Colonic mucosa (tissue), 4 donors: ENCODE results near the gene KLF11. TPM values are rescaled to one million over a fixed set of nuclear protein-coding genes. Genes with fewer than 3 reads are reported as not detected.

Experiments used
- DNase-seq: peaks from one replicate; pipeline ENCODE4 v3.0.0-alpha.2; 2020
- H3K27ac ChIP-seq: fragments of 200-600 bp; one replicate; pipeline ENCODE4 v1.8.0; 2021
- H3K27me3 ChIP-seq: fragments of 200-600 bp; one replicate; pipeline ENCODE4 v1.8.0; 2021
- H3K36me3 ChIP-seq: fragments of 200-600 bp; one replicate; pipeline ENCODE4 v1.8.0; 2021
- H3K4me1 ChIP-seq: fragments of 200-600 bp; one replicate; pipeline ENCODE4 v1.8.0; 2021; ENCODE audit warnings: mild to moderate bottlenecking
- H3K4me3 ChIP-seq: fragments of 200-600 bp; one replicate; pipeline ENCODE4 v1.8.0; 2021
- H3K9ac ChIP-seq, 2 donors: one replicate each; pipeline ENCODE4 v1.7.0; 2013; ENCODE audit warnings: control low read depth in 2 of 2, low read depth in 2 of 2, low read length in 2 of 2
- H3K9me3 ChIP-seq: fragments of 200-600 bp; one replicate; pipeline ENCODE4 v1.8.0; 2021
- CTCF ChIP-seq: fragments of 200-600 bp; IDR thresholded peaks from one replicate; pipeline ENCODE4 v1.8.0; 2022; ENCODE audit warnings: antibody characterized with exemption, mild to moderate bottlenecking
- intact Hi-C: fragments of 100-400 bp; cut with DNase I; formaldehyde crosslinking; loops from one replicate; pipeline ENCODE4 v1.14.1; 2022
- total RNA-seq, 2 donors: library from RNA; stranded (reverse); fragmentation: NEBNext Ultra II Directional in 1 of 2; extraction: Animal tissue kit (Norgen Biotek cat#: 25700) in 1 of 2; gene quantifications; one replicate each; pipeline ENCODE4 v1.2.1, GENCODE V29; 2021
- donor health status: healthy.
- donor health status: DM: no; HTN: no; CAD: no.
- donor health status: DM: no; HTN: no; CAD: no.

The KLF11 gene
- total RNA-seq, 2 donors from 2014 or later: 6.6 to 11.2 TPM

- no peaks in the 10 kb centered on the region for H3K27me3 ChIP-seq
- no peaks in the 10 kb centered on the region for H3K9me3 ChIP-seq
- H3K27ac ChIP-seq: no peak overlapping the region
- TF ChIP-seq CTCF: no peak
- no peak overlapping the region for H3K9ac ChIP-seq
- H3K4me3 ChIP-seq: no peak overlapping the region
- no peak for DNase-seq
- no peaks in the 10 kb centered on the region for H3K36me3 ChIP-seq
- intact Hi-C loops: no loop called here
- H3K4me1 ChIP-seq: no peaks in the 10 kb centered on the region
Observed at GRCh38 chr2:10063566-10063965, 20.2 kb downstream of the KLF11 start.

GRCh38 chr2:10064932-10065772 is 21.8 kb downstream of the KLF11 start:
- no peak overlapping the region for H3K27ac ChIP-seq
- no peak for DNase-seq
- H3K4me1 ChIP-seq: no peaks in the 10 kb centered on the region
- no peaks in the 10 kb centered on the region for H3K9me3 ChIP-seq
- no peak overlapping the region for H3K4me3 ChIP-seq
- H3K36me3 ChIP-seq: no peaks in the 10 kb centered on the region
- H3K9ac ChIP-seq: no peak overlapping the region
- no peaks in the 10 kb centered on the region for H3K27me3 ChIP-seq
- no peak for TF ChIP-seq CTCF
- intact Hi-C loops: no loop called here

- no peak for TF ChIP-seq CTCF
- H3K27ac ChIP-seq: no peak overlapping the region
- H3K4me1 ChIP-seq: no peaks in the 10 kb centered on the region
- H3K27me3 ChIP-seq: no peaks in the 10 kb centered on the region
- no peak overlapping the region for H3K9ac ChIP-seq
- H3K36me3 ChIP-seq: no peaks in the 10 kb centered on the region
- intact Hi-C loops: no loop called here
- H3K9me3 ChIP-seq: no peaks in the 10 kb centered on the region
- no peak for DNase-seq
- no peak overlapping the region for H3K4me3 ChIP-seq
Observed at GRCh38 chr2:10065773-10066055, 22.4 kb downstream of the KLF11 start.

- H3K27ac ChIP-seq: no peak overlapping the region
- H3K9me3 ChIP-seq: no peaks in the 10 kb centered on the region
- no peak overlapping the region for H3K4me3 ChIP-seq
- H3K36me3 ChIP-seq: no peaks in the 10 kb centered on the region
- DNase-seq: no peak
- no peaks in the 10 kb centered on the region for H3K4me1 ChIP-seq
- no peaks in the 10 kb centered on the region for H3K27me3 ChIP-seq
- TF ChIP-seq CTCF: no peak
- no peak overlapping the region for H3K9ac ChIP-seq
- intact Hi-C loops: no loop called here
Observed at GRCh38 chr2:10067330-10067729, 24.0 kb downstream of the KLF11 start.

GRCh38 chr2:10067881-10068280 is 24.5 kb downstream of the KLF11 start:
- H3K9ac ChIP-seq: no peak overlapping the region
- H3K36me3 ChIP-seq: no peaks in the 10 kb centered on the region
- H3K9me3 ChIP-seq: no peaks in the 10 kb centered on the region
- H3K4me3 ChIP-seq: no peak overlapping the region
- no peak for DNase-seq
- H3K4me1 ChIP-seq: no peaks in the 10 kb centered on the region
- no peak for TF ChIP-seq CTCF
- intact Hi-C loops: no loop called here
- H3K27ac ChIP-seq: no peak overlapping the region
- no peaks in the 10 kb centered on the region for H3K27me3 ChIP-seq
